K562 (cell line): Measurements from ENCODE around the gene RTCA. TPM values are rescaled to one million over a fixed set of nuclear protein-coding genes. Genes with fewer than 3 reads are reported as not detected.
A peak's percentile ranks its signal among the peaks of the same experiment; 100 is the strongest.

Experiments used
- ARID1B ChIP-seq: fragments of 450-650 bp; IDR thresholded peaks from 2 replicates; pipeline ENCODE4 v1.6.1; 2016; ENCODE audit warnings: antibody characterized with exemption, mild to moderate bottlenecking, inconsistent platforms
- CBX5 ChIP-seq: IDR thresholded peaks from 2 replicates; pipeline ENCODE4 v1.6.1; 2014; ENCODE audit warnings: low read depth, borderline replicate concordance
- CHD2 ChIP-seq: IDR thresholded peaks from 2 replicates; pipeline ENCODE4 v1.6.1; 2011; ENCODE audit warnings: low read depth, low read length
- CREM ChIP-seq: IDR thresholded peaks from 2 replicates; pipeline ENCODE4 v1.6.1; 2014; ENCODE audit warnings: antibody characterized with exemption, low read depth
- CTBP1 ChIP-seq: fragments of 450-650 bp; IDR thresholded peaks from 2 replicates; pipeline ENCODE4 v1.6.1; 2016; ENCODE audit warnings: borderline replicate concordance
- ESRRA ChIP-seq: fragments of 450-650 bp; IDR thresholded peaks from 2 replicates; pipeline ENCODE4 v1.6.1; 2014; ENCODE audit warnings: low read depth, mild to moderate bottlenecking, moderate library complexity, borderline replicate concordance
- FOXK2 ChIP-seq, 2 experiments: fragments of 450-650 bp; IDR thresholded peaks in 1 of 2; conservative IDR thresholded peaks in 1 of 2; 2 replicates each; pipeline ENCODE4 v1.6.1; 2016; ENCODE audit warnings: low read depth in 2 of 2, mild to moderate bottlenecking in 1 of 2
- GTF2F1 ChIP-seq: IDR thresholded peaks from 2 replicates; pipeline ENCODE4 v1.6.1; 2011; ENCODE audit warnings: low read depth, low read length, improper control_type of control experiment
- HCFC1 ChIP-seq: IDR thresholded peaks from 2 replicates; pipeline ENCODE4 v1.6.1; 2012; ENCODE audit warnings: low read depth, low read length, improper control_type of control experiment
- HMGXB4 ChIP-seq: sonication (generic); formaldehyde crosslinking; IDR thresholded peaks from 2 replicates; pipeline ENCODE4 v1.8.1; 2023; ENCODE audit warnings: mild to moderate bottlenecking, missing genetic modification reagents
- HOXB6 ChIP-seq: fragments of 250-450 bp; sonication (Bioruptor Pico); IDR thresholded peaks from 2 replicates; pipeline ENCODE4 v1.5.1; 2022; ENCODE audit warnings: mild to moderate bottlenecking, borderline replicate concordance
- KDM4B ChIP-seq, 2 experiments: fragments of 450-650 bp in 1 of 2; sonication (generic) in 1 of 2; IDR thresholded peaks; 2 replicates each; pipeline ENCODE4 v1.6.1; 2016 to 2017; ENCODE audit warnings: borderline replicate concordance in 2 of 2, antibody characterized with exemption in 1 of 2, low read depth in 1 of 2, mild to moderate bottlenecking in 1 of 2
- MEF2D ChIP-seq: conservative IDR thresholded peaks from 2 replicates; pipeline ENCODE4 v1.6.1; 2016; ENCODE audit warnings: low read depth, missing genetic modification characterization, missing compliant biosample characterization
- NBN ChIP-seq: fragments of 450-650 bp; IDR thresholded peaks from 2 replicates; pipeline ENCODE4 v1.6.1; 2016; ENCODE audit warnings: low read depth, mild to moderate bottlenecking
- NFIC ChIP-seq: fragments of 450-650 bp; IDR thresholded peaks from 2 replicates; pipeline ENCODE4 v1.6.1; 2017; ENCODE audit warnings: mild to moderate bottlenecking, inconsistent platforms
- NONO ChIP-seq, 2 experiments: fragments of 200-400 bp in 1 of 2; fragments of 450-650 bp in 1 of 2; formaldehyde crosslinking in 1 of 2; IDR thresholded peaks; 2 replicates each; pipeline ENCODE4 v1.6.1; 2017; ENCODE audit warnings: low read depth in 2 of 2, mild to moderate bottlenecking in 2 of 2, moderate library complexity in 2 of 2, low read length in 1 of 2
- NR3C1 ChIP-seq: sonication (generic); formaldehyde crosslinking; IDR thresholded peaks from 2 replicates; pipeline ENCODE4 v1.8.1; 2022; ENCODE audit warnings: missing genetic modification reagents
- POLR2G ChIP-seq: fragments of 200-400 bp; formaldehyde crosslinking; IDR thresholded peaks from 2 replicates; pipeline ENCODE4 v1.6.1; 2017; ENCODE audit warnings: low read depth, mild to moderate bottlenecking, antibody characterized with exemption, low read length, moderate library complexity
- SMARCE1 ChIP-seq: fragments of 450-650 bp; IDR thresholded peaks from 2 replicates; pipeline ENCODE4 v1.7.1; 2016; ENCODE audit warnings: mild to moderate bottlenecking
- TBP ChIP-seq: optimal IDR thresholded peaks from 2 replicates; pipeline ENCODE3; 2011; ENCODE audit warnings: low read depth, low read length, improper control_type of control experiment
- ZSCAN29 ChIP-seq: fragments of 450-650 bp; IDR thresholded peaks from 2 replicates; pipeline ENCODE4 v1.6.1; 2017
- polyA plus RNA-seq, 8 experiments: library from polyadenylated mRNA; depleted of rRNA in 4 of 8; stranded (reverse) in 5 of 8; unstranded in 3 of 8; fragments of >200 nt; fragmentation: Nextera tagmentation in 2 of 8; fragmentation: Illumina TruSeq in 1 of 8; extraction: Ambion mirVana in 2 of 8; extraction: Trizol in 1 of 8; gene quantifications; 2 replicates each; pipeline versions ENCODE4 v1.2.1 to v1.2.3, GENCODE V29; 2011 to 2014; ENCODE audit warnings: inconsistent platforms in 1 of 8, missing spikeins in 1 of 8
- total RNA-seq, 7 experiments: library from RNA; depleted of rRNA in 6 of 7; stranded (reverse); fragments of >200 nt in 6 of 7; fragmentation: Illumina TruSeq in 2 of 7; extraction: Trizol in 2 of 7; gene quantifications; 2 replicates each; pipeline versions ENCODE4 v1.2.1 to v1.2.3, GENCODE V29; 2011 to 2021; ENCODE audit warnings: low replicate concordance in 1 of 7
- TF ChIP-seq, protein P1 (sequence below): fragments of 200-800 bp; sonication (Bioruptor generic); IDR thresholded peaks from 2 replicates; pipeline ENCODE4 v1.6.1; 2017; ENCODE audit warnings: missing genetic modification characterization, missing compliant biosample characterization
- TF ChIP-seq, protein P2 (sequence below): sonication (generic); formaldehyde crosslinking; IDR thresholded peaks from 2 replicates; pipeline ENCODE4 v1.8.1; 2022; ENCODE audit warnings: missing genetic modification reagents
- TF ChIP-seq, protein P3 (sequence below): sonication (generic); formaldehyde crosslinking; IDR thresholded peaks from 2 replicates; pipeline ENCODE4 v1.8.0; 2022; ENCODE audit warnings: mild to moderate bottlenecking, missing genetic modification reagents

Gene RTCA
- total and polyA plus RNA-seq, 9 of the 15 experiments (the other 6 are each of a cell fraction or from before 2014, with no cell fraction given) = 11.6 to 57.2 (median 43.2) TPM

DNA sequence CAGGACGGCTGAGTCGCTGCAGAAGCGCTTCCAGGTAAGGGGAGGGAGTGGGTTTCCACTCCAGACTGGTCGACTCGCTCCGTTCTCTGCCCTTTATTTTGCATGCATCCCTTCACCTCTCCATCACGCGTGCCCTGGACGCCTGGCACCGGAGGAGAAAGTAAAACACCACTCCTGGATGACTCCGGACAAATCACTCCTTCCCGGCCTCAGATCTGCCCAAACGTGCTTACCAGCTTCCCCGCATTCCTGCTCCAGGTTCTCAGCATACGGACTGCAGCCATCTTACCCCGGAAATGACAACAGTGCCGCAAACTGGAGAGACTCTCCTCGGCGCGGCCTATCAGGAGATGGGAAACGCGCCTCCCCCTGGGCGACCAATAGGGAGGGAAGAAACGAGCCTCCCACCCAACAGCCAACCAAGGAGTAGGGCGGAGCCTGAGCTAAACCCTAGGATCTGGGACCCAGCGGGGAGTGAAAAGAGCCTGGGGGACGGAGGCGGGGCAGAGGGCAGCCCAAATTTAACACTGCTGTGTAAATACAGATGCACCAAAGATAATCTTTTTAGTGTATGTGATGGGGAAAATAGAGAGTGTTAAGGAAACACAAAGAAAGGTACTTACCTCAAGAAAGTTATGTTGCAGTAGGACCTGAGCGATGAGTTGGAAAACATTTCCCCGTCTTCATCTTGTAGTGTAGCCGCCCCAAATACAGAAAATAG lies 16.3 kb upstream of the RTCA start, which contains the start of gene DBT (continued):
- TF ChIP-seq SMARCE1 = peak; percentile 61; the same call in 1 of the 2 replicates
- no peak for TF ChIP-seq HMGXB4 (CRISPR knock-in tag)
- TF ChIP-seq ZSCAN29 = no peak
- 0 out of 2 replicates have a peak, but pooled peaks have one; percentile 11 for TF ChIP-seq ESRRA
- peak in 1 of 2 experiments; percentile 51; a peak in 1 of 4 replicates for TF ChIP-seq KDM4B (IDR thresholded peaks at IDR 0.05; ENCODE audit: borderline replicate concordance in 2 of 2, low read depth in 1 of 2)
- no peak for TF ChIP-seq NR3C1 (CRISPR knock-in tag)
- TF ChIP-seq HOXB6 = no peak
- TF ChIP-seq, protein P1, sequence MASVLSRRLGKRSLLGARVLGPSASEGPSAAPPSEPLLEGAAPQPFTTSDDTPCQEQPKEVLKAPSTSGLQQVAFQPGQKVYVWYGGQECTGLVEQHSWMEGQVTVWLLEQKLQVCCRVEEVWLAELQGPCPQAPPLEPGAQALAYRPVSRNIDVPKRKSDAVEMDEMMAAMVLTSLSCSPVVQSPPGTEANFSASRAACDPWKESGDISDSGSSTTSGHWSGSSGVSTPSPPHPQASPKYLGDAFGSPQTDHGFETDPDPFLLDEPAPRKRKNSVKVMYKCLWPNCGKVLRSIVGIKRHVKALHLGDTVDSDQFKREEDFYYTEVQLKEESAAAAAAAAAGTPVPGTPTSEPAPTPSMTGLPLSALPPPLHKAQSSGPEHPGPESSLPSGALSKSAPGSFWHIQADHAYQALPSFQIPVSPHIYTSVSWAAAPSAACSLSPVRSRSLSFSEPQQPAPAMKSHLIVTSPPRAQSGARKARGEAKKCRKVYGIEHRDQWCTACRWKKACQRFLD (CRISPR knock-in tag) = no peak
- peak; percentile 48; the same call in 1 of the 2 replicates for TF ChIP-seq CHD2
- no peak for TF ChIP-seq CBX5
- TF ChIP-seq NBN = peak; percentile 7; the same call in 1 of the 2 replicates
- TF ChIP-seq POLR2G = peak; percentile 81
- peak; percentile 95 for TF ChIP-seq TBP
- peak; percentile 66; the same call in 1 of the 2 replicates for TF ChIP-seq ARID1B
- peak; percentile 90 for TF ChIP-seq NFIC
- peak; percentile 54 for TF ChIP-seq HCFC1
- TF ChIP-seq, protein P2, sequence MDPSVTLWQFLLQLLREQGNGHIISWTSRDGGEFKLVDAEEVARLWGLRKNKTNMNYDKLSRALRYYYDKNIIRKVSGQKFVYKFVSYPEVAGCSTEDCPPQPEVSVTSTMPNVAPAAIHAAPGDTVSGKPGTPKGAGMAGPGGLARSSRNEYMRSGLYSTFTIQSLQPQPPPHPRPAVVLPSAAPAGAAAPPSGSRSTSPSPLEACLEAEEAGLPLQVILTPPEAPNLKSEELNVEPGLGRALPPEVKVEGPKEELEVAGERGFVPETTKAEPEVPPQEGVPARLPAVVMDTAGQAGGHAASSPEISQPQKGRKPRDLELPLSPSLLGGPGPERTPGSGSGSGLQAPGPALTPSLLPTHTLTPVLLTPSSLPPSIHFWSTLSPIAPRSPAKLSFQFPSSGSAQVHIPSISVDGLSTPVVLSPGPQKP (CRISPR knock-in tag) = no peak
- TF ChIP-seq CREM = peak; percentile 88
- TF ChIP-seq MEF2D (tag) = 0 out of 2 replicates have a peak, but pooled peaks have one; percentile 42
- TF ChIP-seq NONO (IDR thresholded peaks at IDR 0.05; ENCODE audit: low read depth in 2 of 2, low read length in 1 of 2) = peak in 1 of 2 experiments; percentile 53; a peak in 1 of 4 replicates
- TF ChIP-seq, protein P3, sequence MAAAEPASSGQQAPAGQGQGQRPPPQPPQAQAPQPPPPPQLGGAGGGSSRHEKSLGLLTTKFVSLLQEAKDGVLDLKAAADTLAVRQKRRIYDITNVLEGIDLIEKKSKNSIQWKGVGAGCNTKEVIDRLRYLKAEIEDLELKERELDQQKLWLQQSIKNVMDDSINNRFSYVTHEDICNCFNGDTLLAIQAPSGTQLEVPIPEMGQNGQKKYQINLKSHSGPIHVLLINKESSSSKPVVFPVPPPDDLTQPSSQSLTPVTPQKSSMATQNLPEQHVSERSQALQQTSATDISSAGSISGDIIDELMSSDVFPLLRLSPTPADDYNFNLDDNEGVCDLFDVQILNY (CRISPR knock-in tag) = 0 out of 2 replicates have a peak, but pooled peaks have one; percentile 57
- 0 out of 2 replicates have a peak, but pooled peaks have one; percentile 27 for TF ChIP-seq GTF2F1
- TF ChIP-seq FOXK2 (conservative IDR thresholded peaks at IDR 0.05 in 1 of 2, IDR thresholded peaks at IDR 0.05 in 1 of 2; ENCODE audit: low read depth in 2 of 2) = peak; percentile 85 to 94
- peak; percentile 73; the same call in 1 of the 2 replicates for TF ChIP-seq CTBP1
